Osteocyte (in vitro differentiated cells): Measurements from ENCODE around the gene CDKL5. TPM values are rescaled to one million over a fixed set of nuclear protein-coding genes. Genes with fewer than 3 reads are reported as not detected.

Experiments
- DNase-seq: peaks from one replicate; pipeline ENCODE4 v3.0.0; 2021; ENCODE audit warnings: mixed read lengths; ENCODE audit not compliant: unreplicated experiment; ENCODE audit errors: extremely low spot score
- H3K27ac Mint-ChIP-seq: one replicate; pipeline ENCODE4 v1.8.0; 2021; ENCODE audit warnings: mild to moderate bottlenecking, mixed read lengths; ENCODE audit not compliant: unreplicated experiment
- H3K27me3 Mint-ChIP-seq: one replicate; pipeline ENCODE4 v1.8.0; 2021; ENCODE audit warnings: mixed read lengths; ENCODE audit not compliant: unreplicated experiment
- H3K36me3 Mint-ChIP-seq: one replicate; pipeline ENCODE4 v1.8.0; 2021; ENCODE audit warnings: mixed read lengths; ENCODE audit not compliant: unreplicated experiment
- H3K4me1 Mint-ChIP-seq: one replicate; pipeline ENCODE4 v1.8.0; 2021; ENCODE audit warnings: mixed read lengths; ENCODE audit not compliant: unreplicated experiment
- H3K4me3 Mint-ChIP-seq: one replicate; pipeline ENCODE4 v1.8.0; 2021; ENCODE audit warnings: mild to moderate bottlenecking, moderate library complexity, mixed read lengths; ENCODE audit not compliant: unreplicated experiment
- H3K9me3 Mint-ChIP-seq: one replicate; pipeline ENCODE4 v1.8.0; 2021; ENCODE audit warnings: mixed read lengths; ENCODE audit not compliant: unreplicated experiment
- CTCF ChIP-seq: fragments of 200-600 bp; sonication (generic); IDR thresholded peaks from 2 replicates; pipeline ENCODE4 v1.5.0; 2021; ENCODE audit warnings: antibody characterized with exemption, mild to moderate bottlenecking, moderate library complexity
- total RNA-seq: library from RNA; stranded (reverse); gene quantifications from 2 replicates; pipeline ENCODE4 v1.2.1, GENCODE V29; 2021

CDKL5 gene
- total RNA-seq, 1 donor from 2014 or later = 10.9 TPM

GRCh38 chrX:18449236-18449635 is 23.8 kb downstream of the CDKL5 start:
- no peak overlapping the region for H3K4me3 Mint-ChIP-seq
- peaks cover 2% of the 10 kb centered on the region for H3K4me1 Mint-ChIP-seq
- no peak for DNase-seq
- H3K27ac Mint-ChIP-seq = no peak overlapping the region
- TF ChIP-seq CTCF = no peak
- H3K36me3 Mint-ChIP-seq = no peaks in the 10 kb centered on the region
- H3K9me3 Mint-ChIP-seq = no peaks in the 10 kb centered on the region
- no peaks in the 10 kb centered on the region for H3K27me3 Mint-ChIP-seq

DNA sequence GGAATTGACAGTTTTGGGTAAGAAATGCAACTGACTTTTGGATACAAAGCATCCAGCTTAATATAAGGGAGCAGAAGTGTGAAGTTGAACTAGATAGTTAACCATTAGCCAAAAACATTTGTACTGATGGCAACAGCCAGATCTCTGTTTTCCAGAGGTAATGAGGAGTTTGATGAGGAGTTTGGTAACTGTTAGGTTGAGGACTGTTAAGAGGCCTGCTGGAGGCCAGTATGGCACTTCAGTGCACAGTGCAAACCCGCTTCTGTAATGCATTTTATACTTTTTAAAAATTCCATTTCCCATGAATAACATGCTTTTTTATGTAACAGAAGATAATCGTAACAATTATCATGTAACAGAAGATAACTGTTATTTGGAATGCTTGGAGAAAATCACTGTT is 30.0 kb downstream of the CDKL5 start:
- no peak overlapping the region for H3K4me3 Mint-ChIP-seq
- peaks cover 9% of the 10 kb centered on the region for H3K9me3 Mint-ChIP-seq
- H3K4me1 Mint-ChIP-seq = peaks cover 4% of the 10 kb centered on the region
- no peaks in the 10 kb centered on the region for H3K27me3 Mint-ChIP-seq
- no peak for DNase-seq
- no peak overlapping the region for H3K27ac Mint-ChIP-seq
- TF ChIP-seq CTCF = no peak
- no peaks in the 10 kb centered on the region for H3K36me3 Mint-ChIP-seq

DNA sequence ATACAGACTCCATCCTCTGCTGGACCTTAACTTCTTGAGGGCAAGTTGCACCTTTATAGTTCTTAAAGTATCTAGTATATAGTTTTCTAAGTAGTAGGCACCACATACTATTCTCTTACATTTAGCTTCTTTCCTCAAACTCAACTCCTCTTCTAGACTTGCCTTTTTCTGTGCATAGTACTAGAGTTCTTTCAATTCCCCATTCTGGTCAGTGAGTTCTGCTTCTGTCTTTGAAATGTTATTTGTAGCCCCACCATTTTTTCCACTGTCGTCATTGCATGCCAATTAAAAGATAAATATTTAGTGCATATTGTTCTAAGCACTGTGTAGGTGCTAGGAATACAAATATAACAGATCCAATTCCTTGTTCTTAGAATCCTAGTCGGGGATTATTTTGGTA is 31.6 kb downstream of the CDKL5 start:
- Mint-ChIP-seq H3K36me3 (no peaks in the 10 kb centered on the region), H3K27ac (no peak overlapping the region), H3K4me1 (peaks cover 4% of the 10 kb centered on the region), H3K9me3 (peaks cover 9% of the 10 kb centered on the region), H3K27me3 (no peaks in the 10 kb centered on the region), H3K4me3 (no peak overlapping the region)
- no peak for DNase-seq
- no peak for TF ChIP-seq CTCF

DNA sequence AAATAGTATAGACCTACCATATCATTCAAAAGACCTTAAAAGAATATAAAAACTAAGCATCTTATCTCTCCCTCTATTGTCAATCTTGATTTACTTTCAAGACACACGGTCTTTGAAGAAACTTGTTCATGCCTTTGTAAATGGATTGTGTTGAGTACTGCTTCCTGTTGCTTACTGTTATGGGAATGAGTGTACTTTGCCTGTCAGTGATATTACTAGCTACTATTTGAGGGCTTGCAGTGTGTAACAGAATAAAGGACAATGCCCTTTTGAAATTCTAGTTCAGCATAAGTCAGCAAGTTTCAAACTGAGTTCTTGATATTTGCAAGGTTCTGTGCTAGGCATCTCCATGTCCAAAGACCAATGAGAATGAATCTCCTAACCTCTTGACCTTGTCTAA is 36.0 kb downstream of the CDKL5 start:
- Mint-ChIP-seq H3K4me1 (peaks cover 3% of the 10 kb centered on the region), H3K27me3 (no peaks in the 10 kb centered on the region), H3K9me3 (peaks cover 9% of the 10 kb centered on the region), H3K36me3 (no peaks in the 10 kb centered on the region), H3K4me3 (no peak overlapping the region), H3K27ac (no peak overlapping the region)
- no peak for TF ChIP-seq CTCF
- no peak for DNase-seq

GRCh38 chrX:18464499-18464898 is 39.1 kb downstream of the CDKL5 start:
- DNase-seq = no peak
- no peaks in the 10 kb centered on the region for H3K36me3 Mint-ChIP-seq
- H3K9me3 Mint-ChIP-seq = no peaks in the 10 kb centered on the region
- H3K4me3 Mint-ChIP-seq = no peak overlapping the region
- no peak overlapping the region for H3K27ac Mint-ChIP-seq
- peaks cover 3% of the 10 kb centered on the region for H3K4me1 Mint-ChIP-seq
- no peak for TF ChIP-seq CTCF
- H3K27me3 Mint-ChIP-seq = no peaks in the 10 kb centered on the region
